Neutrophil (primary cell): ENCODE data around the gene LRCOL1.

ENCODE experiments used
- H3K27ac ChIP-seq: fragments of 200-600 bp; sonication (generic); 2 replicates; pipeline ENCODE4 v1.5.1; 2016; ENCODE audit warnings: mild to moderate bottlenecking, moderate library complexity
- H3K27me3 ChIP-seq: fragments of 200-600 bp; sonication (generic); 2 replicates; pipeline ENCODE4 v1.6.0; 2016; ENCODE audit warnings: mild to moderate bottlenecking
- H3K36me3 ChIP-seq: fragments of 200-600 bp; sonication (generic); 2 replicates; pipeline ENCODE4 v1.5.1; 2017
- H3K4me1 ChIP-seq, 2 experiments: fragments of 200-600 bp in 1 of 2; sonication (generic) in 1 of 2; 1 replicate in 1 of 2; 2 replicates in 1 of 2; pipeline versions ENCODE4 v1.5.1 to v1.6.1; 2013 to 2016; ENCODE audit warnings: low read depth in 1 of 2, low read length in 1 of 2, mild to moderate bottlenecking in 1 of 2, moderate library complexity in 1 of 2; ENCODE audit not compliant: control insufficient read depth in 1 of 2, insufficient read depth in 1 of 2
- H3K4me3 ChIP-seq, 2 experiments: fragments of 200-600 bp in 1 of 2; sonication (generic) in 1 of 2; 1 replicate in 1 of 2; 2 replicates in 1 of 2; pipeline ENCODE4 v1.5.1; 2013 to 2016; ENCODE audit warnings: low read depth in 1 of 2, low read length in 1 of 2, mild to moderate bottlenecking in 1 of 2, moderate library complexity in 1 of 2
- H3K9me3 ChIP-seq: fragments of 200-600 bp; sonication (generic); 2 replicates; pipeline ENCODE4 v1.5.1; 2016
- CTCF ChIP-seq: fragments of 200-600 bp; sonication (generic); IDR thresholded peaks from 2 replicates; pipeline ENCODE4 v1.5.1; 2016; ENCODE audit warnings: antibody characterized with exemption

LRCOL1 gene

GRCh38 chr12:132618683-132619043 is 8.3 kb upstream of the LRCOL1 start, which contains the start of gene P2RX2:
P2RX2 (plus strand) TSS chr12:132618776; CDS start chr12:132618817, 41 bp downstream.
- no peaks in the 10 kb centered on the region for H3K4me1 ChIP-seq
- peaks cover 77% of the 10 kb centered on the region for H3K27me3 ChIP-seq
- no peak within 1 kb of the TSS for H3K27ac ChIP-seq
- H3K9me3 ChIP-seq = peaks cover 23% of the 10 kb centered on the region
- no peak within 1 kb of the TSS for H3K4me3 ChIP-seq
- peaks cover 6% of the 10 kb centered on the region for H3K36me3 ChIP-seq
- no peak for TF ChIP-seq CTCF

- Histone ChIP-seq H3K36me3 (no peaks in the 10 kb centered on the region), H3K27me3 (peaks cover 83% of the 10 kb centered on the region), H3K9me3 (peaks cover 23% of the 10 kb centered on the region), H3K27ac (no peak overlapping the region), H3K4me1 (no peaks in the 10 kb centered on the region), H3K4me3 (no peak overlapping the region)
- no peak for TF ChIP-seq CTCF
Measured at GRCh38 chr12:132617822-132618682, 7.7 kb upstream of the LRCOL1 start.

- TF ChIP-seq CTCF = no peak
Measured at GRCh38 chr12:132617135-132617701, 6.8 kb upstream of the LRCOL1 start.

GRCh38 chr12:132615579-132616038 is 5.2 kb upstream of the LRCOL1 start:
- TF ChIP-seq CTCF = no peak
- Histone ChIP-seq H3K4me1 (no peaks in the 10 kb centered on the region), H3K27ac (no peak overlapping the region), H3K9me3 (peaks cover 23% of the 10 kb centered on the region), H3K27me3 (peaks cover 99% of the 10 kb centered on the region), H3K4me3 (no peak overlapping the region), H3K36me3 (no peaks in the 10 kb centered on the region)

More at GRCh38 chr12:132617135-132617701, 6.8 kb upstream of the LRCOL1 start:
- Histone ChIP-seq H3K4me1 (no peaks in the 10 kb centered on the region), H3K27ac (no peak overlapping the region), H3K27me3 (peaks cover 90% of the 10 kb centered on the region), H3K4me3 (no peak overlapping the region), H3K36me3 (no peaks in the 10 kb centered on the region), H3K9me3 (peaks cover 23% of the 10 kb centered on the region)

- Histone ChIP-seq H3K27ac (no peak overlapping the region), H3K9me3 (peaks cover 23% of the 10 kb centered on the region), H3K36me3 (no peaks in the 10 kb centered on the region), H3K27me3 (peaks cover 99% of the 10 kb centered on the region), H3K4me1 (no peaks in the 10 kb centered on the region), H3K4me3 (no peak overlapping the region)
- peak; percentile 60 for TF ChIP-seq CTCF
Measured at GRCh38 chr12:132614861-132615578, 4.6 kb upstream of the LRCOL1 start.
